GM21381 (cell line): ENCODE results near the gene RPUSD4.

ENCODE experiments used
- ATAC-seq: cut with Tn5 transposase; IDR thresholded peaks from one replicate; pipeline ENCODE4 v1.9.1; 2021; ENCODE audit warnings: mild to moderate bottlenecking, moderate library complexity; ENCODE audit not compliant: unreplicated experiment

Gene RPUSD4

DNA sequence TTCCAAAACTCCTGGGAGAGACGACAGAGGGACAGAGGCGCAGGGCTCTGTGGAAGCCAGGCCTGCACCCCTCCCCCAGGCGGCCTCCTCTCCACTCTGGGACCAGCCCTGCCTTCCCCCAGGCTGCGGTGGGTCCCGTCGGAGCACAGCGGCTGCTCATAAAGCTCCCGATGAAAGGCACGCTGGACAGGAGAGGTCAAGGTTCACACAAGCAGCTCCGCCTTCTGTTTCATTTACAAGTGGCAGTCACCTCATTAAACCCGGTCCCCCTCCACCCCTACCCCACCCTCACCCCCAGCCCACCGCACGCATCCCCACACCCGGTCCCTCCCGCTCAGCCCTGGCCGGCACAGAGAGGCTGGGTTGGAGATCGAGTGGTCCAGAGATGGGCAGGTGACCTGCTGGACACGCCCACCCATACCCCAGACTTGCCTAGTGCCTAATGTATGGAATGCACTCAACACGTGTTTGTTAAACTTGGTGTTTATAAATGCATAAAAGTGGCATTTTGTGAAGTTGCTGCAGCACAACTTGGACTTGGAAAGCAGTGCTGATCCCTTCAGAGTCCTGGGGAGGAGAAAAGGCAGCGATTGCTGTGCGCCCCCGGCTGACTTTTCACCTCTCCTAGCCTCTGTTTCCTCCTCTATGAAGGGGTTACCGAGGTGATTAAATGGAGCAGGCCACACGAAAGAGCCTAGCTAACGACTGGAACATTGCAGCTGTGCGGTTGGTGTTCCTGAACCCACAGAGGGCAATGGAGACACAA is 26.0 kb downstream of the RPUSD4 start:
- no peak for ATAC-seq

GRCh38 chr11:126182787-126183445 is 28.5 kb downstream of the RPUSD4 start:
- ATAC-seq = no peak

DNA sequence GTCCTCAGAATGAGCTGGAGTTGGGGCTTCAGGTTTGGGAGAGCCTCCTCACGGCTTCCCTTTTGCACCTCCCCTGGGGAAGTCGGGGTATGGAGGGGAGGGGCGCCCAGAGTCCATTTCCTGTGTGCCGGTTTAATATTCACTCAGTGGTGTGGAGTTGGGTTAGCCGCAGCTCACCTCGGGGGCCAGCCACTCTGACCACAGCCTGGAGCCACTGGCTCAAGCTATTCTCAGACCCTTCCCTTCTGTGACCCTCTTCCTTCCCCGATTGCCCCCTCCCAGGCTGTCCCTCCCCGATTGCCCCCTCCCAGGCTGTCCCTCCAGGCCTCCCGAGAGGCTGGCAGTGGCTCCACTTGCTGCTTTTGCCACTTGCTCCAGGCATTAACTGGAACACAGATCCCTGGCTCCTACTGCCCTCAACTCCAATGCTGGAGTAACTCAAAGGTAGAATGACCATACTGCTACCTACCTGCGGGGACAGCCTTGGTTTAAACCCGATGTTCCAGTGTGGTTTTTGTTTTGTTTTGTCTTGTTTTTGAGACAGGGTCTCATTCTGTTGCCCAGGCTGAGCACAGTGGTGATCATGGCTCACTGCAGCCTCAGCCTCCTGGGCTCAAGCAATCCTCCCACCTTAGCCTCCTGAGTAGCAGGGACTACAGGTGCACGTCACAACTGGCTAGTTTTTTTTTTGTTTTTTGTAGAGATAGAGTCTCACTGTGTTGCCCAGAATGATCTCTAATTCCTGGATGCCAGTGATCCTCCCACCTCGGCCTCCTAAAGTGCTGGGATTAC is 29.3 kb downstream of the RPUSD4 start:
- ATAC-seq = peak; percentile 57

- no peak for ATAC-seq
Measured at GRCh38 chr11:126176853-126177470, 34.5 kb downstream of the RPUSD4 start.

GRCh38 chr11:126175393-126175792 is 36.1 kb downstream of the RPUSD4 start:
- ATAC-seq = no peak

DNA sequence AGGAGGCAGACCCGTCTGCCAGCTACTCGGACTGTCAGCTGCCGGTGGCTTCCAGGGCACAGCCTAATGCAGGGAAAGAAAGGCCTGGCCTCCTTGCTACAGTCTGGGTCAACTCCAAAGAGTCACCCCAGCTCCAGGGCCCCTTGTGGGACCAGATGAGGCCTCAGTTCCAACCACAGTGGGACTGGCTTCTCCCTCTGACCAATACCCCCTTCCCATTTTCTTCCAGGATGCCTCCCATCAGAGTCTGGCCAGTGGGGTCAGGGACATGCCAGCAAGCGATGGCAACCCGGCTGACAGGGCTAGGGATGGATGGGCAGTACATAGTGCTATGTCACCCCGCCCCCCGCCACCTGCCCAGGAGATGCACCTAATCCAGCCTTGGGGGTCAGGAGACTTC is 36.6 kb downstream of the RPUSD4 start:
- ATAC-seq = no peak

- ATAC-seq = no peak
Measured at GRCh38 chr11:126173257-126173656, 38.2 kb downstream of the RPUSD4 start.

DNA sequence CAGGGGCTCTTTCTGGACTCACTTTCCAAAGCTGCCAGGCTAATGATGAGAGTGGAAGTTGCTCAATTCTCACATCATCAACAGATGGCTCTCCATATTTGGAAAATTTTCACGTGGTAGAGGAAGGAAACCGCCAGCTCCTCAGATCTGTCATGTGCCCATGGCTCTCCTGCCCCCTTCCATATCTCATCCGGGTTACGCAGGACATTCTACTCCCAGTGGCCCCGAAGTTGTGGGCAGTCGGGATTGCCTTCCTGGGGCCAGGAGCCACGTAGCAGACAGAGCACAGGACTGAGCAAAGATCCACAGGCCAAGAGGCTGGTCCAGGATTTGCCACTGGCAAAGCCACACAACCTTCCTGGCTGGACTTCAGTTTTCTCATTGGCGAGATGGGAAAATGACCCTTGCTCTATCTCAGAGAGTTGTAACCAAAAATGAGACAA is 38.8 kb downstream of the RPUSD4 start:
- no peak for ATAC-seq

DNA sequence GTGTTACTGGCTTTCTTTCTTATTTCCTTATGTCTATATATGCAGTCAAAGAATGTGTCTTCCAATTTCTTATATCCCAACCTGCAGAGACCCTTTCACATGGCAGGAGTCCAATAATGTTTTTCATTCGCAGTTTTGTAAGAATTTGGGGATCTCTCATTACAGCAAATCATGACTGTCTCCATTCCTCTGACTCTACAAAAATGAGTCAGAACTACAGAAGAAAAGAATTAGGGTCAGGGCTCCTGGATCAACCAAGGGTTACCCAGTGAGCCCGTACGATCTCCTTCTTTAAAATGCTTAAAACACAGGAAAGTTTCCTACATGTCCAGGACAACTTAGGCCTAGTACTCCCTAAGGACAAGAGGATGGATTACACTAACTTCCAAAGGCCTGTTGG is 42.2 kb downstream of the RPUSD4 start:
- no peak for ATAC-seq

- ATAC-seq = no peak
Measured at GRCh38 chr11:126167488-126167887, 44.0 kb downstream of the RPUSD4 start.

GRCh38 chr11:126166413-126166812 is 45.0 kb downstream of the RPUSD4 start:
- ATAC-seq = no peak

DNA sequence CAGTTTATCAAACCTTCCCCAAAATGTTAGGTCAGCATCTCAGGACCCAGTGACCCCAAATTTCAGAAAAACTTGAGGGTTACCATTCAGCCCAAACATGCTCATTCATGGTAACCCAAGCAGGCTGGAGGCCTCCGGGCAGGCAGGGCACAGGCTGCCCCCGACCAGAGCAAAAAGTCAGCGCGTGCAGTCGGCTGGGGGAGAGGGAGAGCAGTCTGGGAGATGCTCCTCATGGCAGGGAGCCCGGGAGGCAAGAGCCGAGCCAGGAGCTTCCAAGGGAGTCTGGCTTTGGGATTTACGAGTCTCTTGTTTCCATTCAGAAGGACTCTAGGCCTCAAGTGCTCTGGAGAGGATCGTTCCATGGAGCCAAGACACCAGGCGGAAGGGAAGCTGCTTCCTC is 45.7 kb downstream of the RPUSD4 start:
- ATAC-seq = no peak

DNA sequence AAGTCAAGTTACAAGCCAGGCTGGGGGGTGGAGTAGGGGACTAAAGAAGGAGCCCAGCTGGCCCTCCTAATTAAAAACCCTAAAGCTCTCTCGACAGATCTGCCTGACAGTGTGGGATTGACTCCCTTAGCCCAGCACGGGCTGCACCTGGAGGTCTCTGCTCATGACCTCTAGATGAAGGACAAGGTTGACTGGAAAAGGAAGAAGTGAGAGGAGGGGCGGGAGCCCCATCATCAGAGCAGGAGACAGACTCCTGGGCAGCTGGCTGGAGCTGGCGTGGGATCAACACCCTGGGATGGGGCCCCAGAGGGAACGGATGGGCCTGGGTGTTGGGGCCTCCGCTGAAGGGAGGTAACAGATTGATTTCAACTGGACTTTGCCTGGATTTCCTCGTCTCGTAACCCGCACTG is 46.1 kb downstream of the RPUSD4 start:
- ATAC-seq = no peak

- no peak for ATAC-seq
Measured at GRCh38 chr11:126164781-126165180, 46.7 kb downstream of the RPUSD4 start.

DNA sequence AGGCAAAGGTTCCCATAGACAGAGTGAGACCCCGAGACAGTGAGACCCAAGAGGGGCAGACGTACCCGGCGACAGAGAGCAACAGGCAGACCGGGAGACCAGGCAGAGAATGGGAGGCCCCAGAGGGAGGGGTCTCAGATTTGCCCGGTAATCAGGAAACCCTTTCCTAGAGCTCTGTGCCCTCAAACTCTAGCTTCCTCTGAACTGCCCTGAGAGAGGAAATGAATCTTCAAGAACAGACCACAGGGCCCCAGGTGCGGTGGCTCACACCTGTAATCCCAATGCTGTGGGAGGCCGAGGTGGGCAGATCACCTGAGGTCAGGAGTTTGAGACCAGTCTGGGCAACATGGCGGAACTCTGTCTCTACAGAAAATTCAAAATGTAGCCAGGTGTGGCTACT is 47.7 kb downstream of the RPUSD4 start:
- no peak for ATAC-seq

- ATAC-seq = no peak
Measured at GRCh38 chr11:126163074-126163700, 48.3 kb downstream of the RPUSD4 start.

DNA sequence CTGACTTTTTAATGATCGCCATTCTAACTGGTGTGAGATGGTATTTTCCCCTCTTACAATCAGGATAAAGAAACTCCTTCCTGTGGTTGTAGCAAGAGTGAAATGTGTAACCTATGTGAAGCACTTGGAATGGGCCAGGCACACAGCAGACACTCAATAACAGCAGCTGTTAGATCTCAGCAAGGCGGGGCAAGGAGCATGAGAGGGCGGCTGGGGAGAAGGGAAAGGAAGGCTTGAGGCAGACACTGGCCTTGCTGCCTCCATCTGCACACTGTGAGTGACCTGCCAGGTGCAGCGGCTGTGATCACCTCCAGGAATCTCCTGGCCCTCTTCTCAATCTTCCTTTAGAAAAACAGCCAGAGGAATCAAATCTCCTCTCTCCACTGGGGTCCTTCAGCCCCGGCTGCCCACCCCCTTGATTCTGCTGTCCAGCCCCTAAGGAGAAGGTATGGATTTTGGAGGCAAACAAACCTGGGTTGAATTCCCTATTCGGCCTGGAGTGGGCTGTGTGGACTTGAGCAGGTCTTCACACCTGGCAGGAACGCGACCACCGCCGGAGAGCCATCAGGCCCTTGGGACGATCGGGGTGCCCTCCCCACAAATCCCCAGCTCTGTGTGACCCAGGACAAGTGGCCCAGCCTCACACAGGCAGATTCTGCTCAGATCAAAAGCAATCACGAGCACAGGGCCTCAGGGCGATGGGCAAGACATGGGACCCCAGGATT is 49.0 kb downstream of the RPUSD4 start:
- ATAC-seq = no peak

DNA sequence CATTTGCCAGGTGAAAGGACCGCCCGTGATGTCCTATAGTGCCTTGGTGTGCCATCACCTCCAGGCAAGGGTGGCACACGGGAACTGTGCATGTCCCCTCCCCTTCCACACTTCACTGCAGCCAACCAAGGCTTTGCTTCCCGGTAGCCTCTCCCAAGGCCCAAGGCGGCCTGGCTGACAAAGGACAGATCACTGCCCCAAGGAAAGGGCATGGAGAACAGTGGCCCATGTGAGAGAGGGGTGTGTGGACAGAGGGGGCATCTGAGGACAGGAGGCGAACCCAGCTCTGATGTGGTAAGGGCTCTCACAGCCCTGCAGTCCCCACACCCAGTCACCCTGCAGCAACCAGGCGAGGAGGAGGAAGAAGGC is 50.4 kb downstream of the RPUSD4 start:
- no peak for ATAC-seq

- ATAC-seq = no peak
Measured at GRCh38 chr11:126160345-126161022, 51.0 kb downstream of the RPUSD4 start.
